Fibroblast of lung (primary cell): ENCODE data around the gene SERPINA10. TPM values are rescaled to one million over a fixed set of nuclear protein-coding genes. Genes with fewer than 3 reads are reported as not detected.
A peak's percentile ranks its signal among the peaks of the same experiment; 100 is the strongest.

Source experiments
- DNase-seq, 2 donors: peaks; one replicate each; pipeline versions ENCODE4 v3.0.0 to v3.0.0-alpha.2; 2010; ENCODE audit warnings: low read depth in 2 of 2
- H2AFZ ChIP-seq: 2 replicates; pipeline ENCODE4 v1.5.1; 2012; ENCODE audit warnings: low read length, control low read depth, inconsistent platforms
- H3K27ac ChIP-seq: 2 replicates; pipeline ENCODE4 v1.5.1; 2011; ENCODE audit warnings: low read length, control low read depth; ENCODE audit not compliant: insufficient read depth
- H3K27me3 ChIP-seq: 2 replicates; pipeline ENCODE4 v1.5.1; 2011; ENCODE audit warnings: mild to moderate bottlenecking, low read length; ENCODE audit not compliant: control insufficient read depth, insufficient read depth
- H3K36me3 ChIP-seq: 2 replicates; pipeline ENCODE4 v1.5.1; 2011; ENCODE audit warnings: low read length; ENCODE audit not compliant: control insufficient read depth, insufficient read depth
- H3K4me1 ChIP-seq: 2 replicates; pipeline ENCODE4 v1.5.1; 2011; ENCODE audit warnings: low read length; ENCODE audit not compliant: control insufficient read depth, insufficient read depth; ENCODE audit errors: extremely low read depth
- H3K4me2 ChIP-seq: 2 replicates; pipeline ENCODE4 v1.5.1; 2011; ENCODE audit warnings: low read length, control low read depth; ENCODE audit not compliant: insufficient read depth; ENCODE audit errors: extremely low read depth
- H3K4me3 ChIP-seq, 4 experiments: fragments of 200-600 bp in 1 of 4; sonication (generic) in 1 of 4; replicated peaks in 1 of 4; 2 replicates each; pipeline ENCODE4 v1.5.1; 2011 to 2016; ENCODE audit warnings: low read length in 4 of 4, low read depth in 3 of 4, mild to moderate bottlenecking in 3 of 4, control low read depth in 2 of 4, inconsistent platforms in 1 of 4, mixed read lengths in 1 of 4; ENCODE audit not compliant: insufficient read depth in 1 of 4; ENCODE audit errors: control extremely low read depth in 1 of 4
- H3K79me2 ChIP-seq: 2 replicates; pipeline ENCODE4 v1.5.1; 2012; ENCODE audit warnings: mild to moderate bottlenecking, low read length, inconsistent platforms; ENCODE audit not compliant: control insufficient read depth, insufficient read depth
- H3K9ac ChIP-seq: 2 replicates; pipeline ENCODE4 v1.5.1; 2011; ENCODE audit warnings: mild to moderate bottlenecking, low read length, control low read depth; ENCODE audit not compliant: insufficient read depth
- H3K9me3 ChIP-seq: 2 replicates; pipeline ENCODE4 v1.5.1; 2012; ENCODE audit warnings: low read depth, low read length; ENCODE audit not compliant: control insufficient read depth, insufficient read depth
- H4K20me1 ChIP-seq: 2 replicates; pipeline ENCODE4 v1.5.1; 2011; ENCODE audit warnings: low read length; ENCODE audit not compliant: control insufficient read depth, insufficient read depth; ENCODE audit errors: extremely low read depth
- CTCF ChIP-seq, 2 donors: IDR thresholded peaks in 1 of 2; conservative IDR thresholded peaks in 1 of 2; 1 replicate in 1 of 2; 2 replicates in 1 of 2; pipeline ENCODE4 v1.5.1; 2011 to 2012; ENCODE audit warnings: low read length in 2 of 2, control low read depth in 1 of 2, inconsistent platforms in 1 of 2, low read depth in 1 of 2, mild to moderate bottlenecking in 1 of 2
- EZH2 ChIP-seq: IDR thresholded peaks from 2 replicates; pipeline ENCODE4 v1.5.1; 2012; ENCODE audit warnings: low read length, control low read depth, mild to moderate bottlenecking; ENCODE audit errors: missing control alignments
- polyA plus RNA-seq, 2 donors: library from polyadenylated mRNA; depleted of rRNA in 1 of 2; stranded (reverse) in 1 of 2; unstranded in 1 of 2; fragments of >200 nt; gene quantifications; 2 replicates each; pipeline ENCODE4 v1.2.1, GENCODE V29; 2011 to 2012; ENCODE audit warnings: missing spikeins in 1 of 2
- total RNA-seq: library from RNA; depleted of rRNA; stranded (reverse); fragments of >200 nt; gene quantifications from 2 replicates; pipeline ENCODE4 v1.2.1, GENCODE V29; 2014

SERPINA10 gene
- total and polyA plus RNA-seq, 2 donors (not counting 1 experiment from before 2014, with no cell fraction given): not detected

GRCh38 chr14:94334872-94335271, 41.8 kb upstream of the SERPINA10 start:
- H3K4me3 ChIP-seq: no peak overlapping the region
- no peaks in the 10 kb centered on the region for H3K27me3 ChIP-seq
- H2AFZ ChIP-seq: no peak overlapping the region
- H3K79me2 ChIP-seq: no peaks in the 10 kb centered on the region
- H3K9me3 ChIP-seq: no peaks in the 10 kb centered on the region
- H3K9ac ChIP-seq: no peak overlapping the region
- H3K4me2 ChIP-seq: no peak overlapping the region
- H3K4me1 ChIP-seq: no peaks in the 10 kb centered on the region
- DNase-seq: peak; percentile 9 to 23
- H3K27ac ChIP-seq: no peak overlapping the region
- no peaks in the 10 kb centered on the region for H3K36me3 ChIP-seq
- H4K20me1 ChIP-seq: no peaks in the 10 kb centered on the region
- no peak for TF ChIP-seq CTCF (conservative IDR thresholded peaks at IDR 0.05 in 1 of 2, IDR thresholded peaks at IDR 0.05 in 1 of 2; ENCODE audit: low read depth in 1 of 2, low read length in 2 of 2)
- TF ChIP-seq EZH2: no peak

GRCh38 chr14:94332587-94332986, 39.5 kb upstream of the SERPINA10 start:
- H4K20me1 ChIP-seq: no peaks in the 10 kb centered on the region
- no peak overlapping the region for H3K4me3 ChIP-seq
- no peak for DNase-seq

GRCh38 chr14:94332063-94332583, 39.1 kb upstream of the SERPINA10 start:
- TF ChIP-seq EZH2 (no peak), CTCF (conservative IDR thresholded peaks at IDR 0.05 in 1 of 2, IDR thresholded peaks at IDR 0.05 in 1 of 2; ENCODE audit: low read depth in 1 of 2, low read length in 2 of 2) (no peak)
- no peaks in the 10 kb centered on the region for H4K20me1 ChIP-seq
- no peaks in the 10 kb centered on the region for H3K9me3 ChIP-seq
- H3K4me1 ChIP-seq: no peaks in the 10 kb centered on the region
- no peaks in the 10 kb centered on the region for H3K27me3 ChIP-seq
- H3K4me3 ChIP-seq: no peak overlapping the region
- DNase-seq: no peak
- H3K79me2 ChIP-seq: no peaks in the 10 kb centered on the region
- no peak overlapping the region for H3K27ac ChIP-seq
- H3K36me3 ChIP-seq: no peaks in the 10 kb centered on the region
- H3K9ac ChIP-seq: no peak overlapping the region
- H2AFZ ChIP-seq: no peak overlapping the region
- H3K4me2 ChIP-seq: no peak overlapping the region

More at GRCh38 chr14:94332587-94332986, 39.5 kb upstream of the SERPINA10 start:
- Histone ChIP-seq H2AFZ (no peak overlapping the region), H3K4me2 (no peak overlapping the region), H3K36me3 (no peaks in the 10 kb centered on the region), H3K79me2 (no peaks in the 10 kb centered on the region), H3K9me3 (no peaks in the 10 kb centered on the region), H3K27me3 (no peaks in the 10 kb centered on the region), H3K27ac (no peak overlapping the region), H3K4me1 (no peaks in the 10 kb centered on the region), H3K9ac (no peak overlapping the region)
- TF ChIP-seq CTCF (conservative IDR thresholded peaks at IDR 0.05 in 1 of 2, IDR thresholded peaks at IDR 0.05 in 1 of 2; ENCODE audit: low read depth in 1 of 2, low read length in 2 of 2): no peak
- TF ChIP-seq EZH2: no peak
